Measurements from ENCODE around the gene UCK2. TPM values are rescaled to one million over a fixed set of nuclear protein-coding genes. Genes with fewer than 3 reads are reported as not detected.

UCK2 gene
- total and polyA plus RNA-seq, 10 of the 15 experiments (the other 5 are each of a cell fraction or from before 2014, with no cell fraction given), result 55.3 to 106 (median 84.9) TPM

DNA sequence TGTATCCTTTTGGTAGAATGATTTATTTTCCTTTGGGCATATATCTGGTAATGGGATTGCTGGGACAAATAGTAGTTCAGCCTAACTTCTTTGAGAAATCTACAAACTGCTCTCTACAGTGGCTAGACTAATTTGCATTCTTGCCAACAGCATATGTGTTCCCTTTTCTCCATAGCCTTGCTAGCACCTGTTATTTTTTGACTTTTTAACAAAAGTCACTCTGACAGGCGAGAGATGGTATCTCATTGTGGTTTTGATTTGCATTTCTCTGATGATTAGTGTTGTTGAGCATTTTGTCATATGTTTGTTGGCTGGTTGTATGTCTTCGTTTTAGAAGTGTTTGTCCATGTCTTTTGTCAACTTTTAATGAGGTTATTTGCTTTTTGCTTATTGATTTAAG lies 99.8 kb downstream of the UCK2 start:
- H3K4me1 ChIP-seq (ENCODE audit: control insufficient read depth, insufficient read depth, low read length), result no peaks in the 10 kb centered on the region; the same call in 1 of the 2 replicates
- intact Hi-C loops (cut with micrococcal nuclease; ENCODE audit: unreplicated experiment), result no loop called here
- no peaks in the 10 kb centered on the region; the same call in 1 of the 2 replicates for H4K20me1 ChIP-seq (ENCODE audit: control insufficient read depth, insufficient read depth)
- no peaks in the 10 kb centered on the region for H3K27me3 ChIP-seq (replicated peaks in 1 of 2; ENCODE audit: control insufficient read depth in 2 of 2, insufficient read depth in 2 of 2, low read length in 1 of 2)
- no peak overlapping the region for H3K9ac ChIP-seq (ENCODE audit: control insufficient read depth, insufficient read depth, low read length)
- 0% methylated on average over 2 of the region's 2 CpGs for WGBS (ENCODE audit: insufficient coverage, insufficient replicate concordance, low lambda C conversion rate, missing lambda C conversion rate)
- BruUV-seq (replicated peaks), result no TSS peak
- H2AFZ ChIP-seq (ENCODE audit: control insufficient read depth, low read depth, low read length), result no peak overlapping the region
- H3K79me2 ChIP-seq (ENCODE audit: control insufficient read depth, insufficient read depth, low read length), result no peaks in the 10 kb centered on the region
- DNase-seq (ENCODE audit: low read depth, low spot score) (no peak), ATAC-seq (peak; percentile 33; the same call in 2 of the 3 replicates), FAIRE-seq (no peak)
- H3K27ac ChIP-seq (ENCODE audit: control insufficient read depth, insufficient read depth), result no peak overlapping the region
- ChIA-PET CTCF (interaction anchor here (0.9 to 10.0 kb wide), 11 partner anchors 13 to 563 kb away, joined by 3 to 192 read pairs (median 5); no protein-coding TSS in a partner anchor), RAD21 (ENCODE audit: unreplicated experiment) (interaction anchor here (0.9 to 2.8 kb wide), 5 partner anchors 238 to 552 kb away, joined by 3 to 15 read pairs (median 3); no protein-coding TSS in a partner anchor), POLR2A (no interaction called here), SMC1A (ENCODE audit: uncharacterized antibody, unreplicated experiment) (interaction anchor here (1.1 to 3.6 kb wide), 4 partner anchors 506 to 562 kb away, joined by 3 to 52 read pairs (median 14); no protein-coding TSS in a partner anchor)
- in situ Hi-C loops (cut with MboI), result no loop called here
- no peak overlapping the region for H3K4me2 ChIP-seq (ENCODE audit: control insufficient read depth, insufficient read depth)
- H3K9me3 ChIP-seq (replicated peaks; ENCODE audit: control insufficient read depth, insufficient read depth, low read length), result no peaks in the 10 kb centered on the region
- no peak overlapping the region for H3K4me3 ChIP-seq
- no peaks in the 10 kb centered on the region for H3K36me3 ChIP-seq (ENCODE audit: control insufficient read depth in 2 of 2, insufficient read depth in 2 of 2, low read length in 1 of 2)
- TF ChIP-seq, protein P1, sequence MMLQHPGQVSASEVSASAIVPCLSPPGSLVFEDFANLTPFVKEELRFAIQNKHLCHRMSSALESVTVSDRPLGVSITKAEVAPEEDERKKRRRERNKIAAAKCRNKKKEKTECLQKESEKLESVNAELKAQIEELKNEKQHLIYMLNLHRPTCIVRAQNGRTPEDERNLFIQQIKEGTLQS (IDR thresholded peaks at IDR 0.05; ENCODE audit: borderline replicate concordance, extremely low read depth, low read depth, low read length), result no peak
- TF ChIP-seq NFIC (IDR thresholded peaks at IDR 0.05; ENCODE audit: low read depth, low read length), result no peak
- TF ChIP-seq ZSCAN29 (IDR thresholded peaks at IDR 0.05), result no peak
- 0 out of 2 replicates have a peak, but pooled peaks have one; percentile 27 for TF ChIP-seq MTA2 (IDR thresholded peaks at IDR 0.05; ENCODE audit: low read depth)
- TF ChIP-seq, protein P2, sequence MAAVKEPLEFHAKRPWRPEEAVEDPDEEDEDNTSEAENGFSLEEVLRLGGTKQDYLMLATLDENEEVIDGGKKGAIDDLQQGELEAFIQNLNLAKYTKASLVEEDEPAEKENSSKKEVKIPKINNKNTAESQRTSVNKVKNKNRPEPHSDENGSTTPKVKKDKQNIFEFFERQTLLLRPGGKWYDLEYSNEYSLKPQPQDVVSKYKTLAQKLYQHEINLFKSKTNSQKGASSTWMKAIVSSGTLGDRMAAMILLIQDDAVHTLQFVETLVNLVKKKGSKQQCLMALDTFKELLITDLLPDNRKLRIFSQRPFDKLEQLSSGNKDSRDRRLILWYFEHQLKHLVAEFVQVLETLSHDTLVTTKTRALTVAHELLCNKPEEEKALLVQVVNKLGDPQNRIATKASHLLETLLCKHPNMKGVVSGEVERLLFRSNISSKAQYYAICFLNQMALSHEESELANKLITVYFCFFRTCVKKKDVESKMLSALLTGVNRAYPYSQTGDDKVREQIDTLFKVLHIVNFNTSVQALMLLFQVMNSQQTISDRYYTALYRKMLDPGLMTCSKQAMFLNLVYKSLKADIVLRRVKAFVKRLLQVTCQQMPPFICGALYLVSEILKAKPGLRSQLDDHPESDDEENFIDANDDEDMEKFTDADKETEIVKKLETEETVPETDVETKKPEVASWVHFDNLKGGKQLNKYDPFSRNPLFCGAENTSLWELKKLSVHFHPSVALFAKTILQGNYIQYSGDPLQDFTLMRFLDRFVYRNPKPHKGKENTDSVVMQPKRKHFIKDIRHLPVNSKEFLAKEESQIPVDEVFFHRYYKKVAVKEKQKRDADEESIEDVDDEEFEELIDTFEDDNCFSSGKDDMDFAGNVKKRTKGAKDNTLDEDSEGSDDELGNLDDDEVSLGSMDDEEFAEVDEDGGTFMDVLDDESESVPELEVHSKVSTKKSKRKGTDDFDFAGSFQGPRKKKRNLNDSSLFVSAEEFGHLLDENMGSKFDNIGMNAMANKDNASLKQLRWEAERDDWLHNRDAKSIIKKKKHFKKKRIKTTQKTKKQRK (IDR thresholded peaks at IDR 0.05; ENCODE audit: low read depth, low read length), result no peak
- no peak for TF ChIP-seq TARDBP (IDR thresholded peaks at IDR 0.05; ENCODE audit: borderline replicate concordance)
- no peak for TF ChIP-seq MYB (IDR thresholded peaks at IDR 0.05; ENCODE audit: borderline replicate concordance, low read depth, low read length)
- TF ChIP-seq, protein P3, sequence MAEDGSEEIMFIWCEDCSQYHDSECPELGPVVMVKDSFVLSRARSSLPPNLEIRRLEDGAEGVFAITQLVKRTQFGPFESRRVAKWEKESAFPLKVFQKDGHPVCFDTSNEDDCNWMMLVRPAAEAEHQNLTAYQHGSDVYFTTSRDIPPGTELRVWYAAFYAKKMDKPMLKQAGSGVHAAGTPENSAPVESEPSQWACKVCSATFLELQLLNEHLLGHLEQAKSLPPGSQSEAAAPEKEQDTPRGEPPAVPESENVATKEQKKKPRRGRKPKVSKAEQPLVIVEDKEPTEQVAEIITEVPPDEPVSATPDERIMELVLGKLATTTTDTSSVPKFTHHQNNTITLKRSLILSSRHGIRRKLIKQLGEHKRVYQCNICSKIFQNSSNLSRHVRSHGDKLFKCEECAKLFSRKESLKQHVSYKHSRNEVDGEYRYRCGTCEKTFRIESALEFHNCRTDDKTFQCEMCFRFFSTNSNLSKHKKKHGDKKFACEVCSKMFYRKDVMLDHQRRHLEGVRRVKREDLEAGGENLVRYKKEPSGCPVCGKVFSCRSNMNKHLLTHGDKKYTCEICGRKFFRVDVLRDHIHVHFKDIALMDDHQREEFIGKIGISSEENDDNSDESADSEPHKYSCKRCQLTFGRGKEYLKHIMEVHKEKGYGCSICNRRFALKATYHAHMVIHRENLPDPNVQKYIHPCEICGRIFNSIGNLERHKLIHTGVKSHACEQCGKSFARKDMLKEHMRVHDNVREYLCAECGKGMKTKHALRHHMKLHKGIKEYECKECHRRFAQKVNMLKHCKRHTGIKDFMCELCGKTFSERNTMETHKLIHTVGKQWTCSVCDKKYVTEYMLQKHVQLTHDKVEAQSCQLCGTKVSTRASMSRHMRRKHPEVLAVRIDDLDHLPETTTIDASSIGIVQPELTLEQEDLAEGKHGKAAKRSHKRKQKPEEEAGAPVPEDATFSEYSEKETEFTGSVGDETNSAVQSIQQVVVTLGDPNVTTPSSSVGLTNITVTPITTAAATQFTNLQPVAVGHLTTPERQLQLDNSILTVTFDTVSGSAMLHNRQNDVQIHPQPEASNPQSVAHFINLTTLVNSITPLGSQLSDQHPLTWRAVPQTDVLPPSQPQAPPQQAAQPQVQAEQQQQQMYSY (CRISPR knock-in tag; IDR thresholded peaks at IDR 0.05), result no peak
- no peak for TF ChIP-seq RCOR1 (conservative IDR thresholded peaks at IDR 0.05; ENCODE audit: low read depth, low read length)
- TF ChIP-seq, protein P4, sequence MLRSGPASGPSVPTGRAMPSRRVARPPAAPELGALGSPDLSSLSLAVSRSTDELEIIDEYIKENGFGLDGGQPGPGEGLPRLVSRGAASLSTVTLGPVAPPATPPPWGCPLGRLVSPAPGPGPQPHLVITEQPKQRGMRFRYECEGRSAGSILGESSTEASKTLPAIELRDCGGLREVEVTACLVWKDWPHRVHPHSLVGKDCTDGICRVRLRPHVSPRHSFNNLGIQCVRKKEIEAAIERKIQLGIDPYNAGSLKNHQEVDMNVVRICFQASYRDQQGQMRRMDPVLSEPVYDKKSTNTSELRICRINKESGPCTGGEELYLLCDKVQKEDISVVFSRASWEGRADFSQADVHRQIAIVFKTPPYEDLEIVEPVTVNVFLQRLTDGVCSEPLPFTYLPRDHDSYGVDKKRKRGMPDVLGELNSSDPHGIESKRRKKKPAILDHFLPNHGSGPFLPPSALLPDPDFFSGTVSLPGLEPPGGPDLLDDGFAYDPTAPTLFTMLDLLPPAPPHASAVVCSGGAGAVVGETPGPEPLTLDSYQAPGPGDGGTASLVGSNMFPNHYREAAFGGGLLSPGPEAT (IDR thresholded peaks at IDR 0.05; ENCODE audit: low read depth), result no peak
- no peak for TF ChIP-seq BMI1 (IDR thresholded peaks at IDR 0.05; ENCODE audit: borderline replicate concordance)
